K562 (cell line): ENCODE measurements around the gene HTR3C. TPM values are rescaled to one million over a fixed set of nuclear protein-coding genes. Genes with fewer than 3 reads are reported as not detected.

Source experiments
- ARID1B ChIP-seq: fragments of 450-650 bp; IDR thresholded peaks from 2 replicates; pipeline ENCODE4 v1.6.1; 2016; ENCODE audit warnings: antibody characterized with exemption, mild to moderate bottlenecking, inconsistent platforms
- CAMTA2 ChIP-seq: fragments of 250-450 bp; sonication (Bioruptor Pico); conservative IDR thresholded peaks from 2 replicates; pipeline ENCODE4 v1.5.1; 2022
- COPS2 ChIP-seq: fragments of 450-650 bp; conservative IDR thresholded peaks from 2 replicates; pipeline ENCODE4 v1.6.1; 2016; ENCODE audit warnings: mild to moderate bottlenecking, moderate library complexity
- CREM ChIP-seq: IDR thresholded peaks from 2 replicates; pipeline ENCODE4 v1.6.1; 2014; ENCODE audit warnings: antibody characterized with exemption, low read depth
- FOS ChIP-seq: IDR thresholded peaks from 3 replicates; pipeline ENCODE4 v1.6.1; 2011; ENCODE audit not compliant: insufficient read length; ENCODE audit errors: extremely low read depth
- FOSL1 ChIP-seq: fragments of 200-800 bp; sonication (Bioruptor generic); conservative IDR thresholded peaks from 2 replicates; pipeline ENCODE4 v1.6.1; 2016; ENCODE audit warnings: missing genetic modification characterization, missing compliant biosample characterization
- FOXM1 ChIP-seq, 2 experiments: fragments of 450-650 bp in 1 of 2; sonication (generic) in 1 of 2; formaldehyde crosslinking in 1 of 2; IDR thresholded peaks; 2 replicates each; pipeline versions ENCODE4 v1.6.1 to v1.9.0; 2017 to 2022; ENCODE audit warnings: low read depth in 2 of 2, mild to moderate bottlenecking in 2 of 2, missing genetic modification reagents in 1 of 2, moderate library complexity in 1 of 2
- GABPB2 ChIP-seq: fragments of 250-450 bp; sonication (Bioruptor Pico); conservative IDR thresholded peaks from 2 replicates; pipeline ENCODE4 v1.5.1; 2021; ENCODE audit warnings: mild to moderate bottlenecking
- GTF2F1 ChIP-seq: IDR thresholded peaks from 2 replicates; pipeline ENCODE4 v1.6.1; 2011; ENCODE audit warnings: low read depth, low read length, improper control_type of control experiment
- HBP1 ChIP-seq: fragments of 450-650 bp; formaldehyde crosslinking; IDR thresholded peaks from 2 replicates; pipeline ENCODE4 v1.4.0; 2022; ENCODE audit warnings: missing genetic modification characterization
- MAZ ChIP-seq, 2 experiments: fragments of 450-650 bp in 1 of 2; sonication (generic) in 1 of 2; formaldehyde crosslinking; IDR thresholded peaks in 1 of 2; conservative IDR thresholded peaks in 1 of 2; 2 replicates each; pipeline versions ENCODE4 v1.4.0 to v1.5.0; 2020; ENCODE audit warnings: mild to moderate bottlenecking in 1 of 2, missing genetic modification reagents in 1 of 2
- MEF2D ChIP-seq: conservative IDR thresholded peaks from 2 replicates; pipeline ENCODE4 v1.6.1; 2016; ENCODE audit warnings: low read depth, missing genetic modification characterization, missing compliant biosample characterization
- NFRKB ChIP-seq: fragments of 450-650 bp; IDR thresholded peaks from 2 replicates; pipeline ENCODE4 v1.6.1; 2016; ENCODE audit warnings: low read depth
- OTX1 ChIP-seq: fragments of 450-650 bp; formaldehyde crosslinking; IDR thresholded peaks from 2 replicates; pipeline ENCODE4 v1.4.0; 2022; ENCODE audit warnings: mild to moderate bottlenecking
- PRMT5 ChIP-seq: sonication (generic); formaldehyde crosslinking; IDR thresholded peaks from 2 replicates; pipeline ENCODE4 v1.5.0; 2020; ENCODE audit warnings: missing genetic modification reagents
- SOX6 ChIP-seq: fragments of 450-650 bp; IDR thresholded peaks from 2 replicates; pipeline ENCODE4 v1.6.1; 2014; ENCODE audit warnings: mild to moderate bottlenecking
- SP1 ChIP-seq: sonication (generic); formaldehyde crosslinking; IDR thresholded peaks from 2 replicates; pipeline ENCODE4 v1.8.1; 2022; ENCODE audit warnings: mild to moderate bottlenecking, missing genetic modification reagents
- STAT6 ChIP-seq: sonication (generic); formaldehyde crosslinking; IDR thresholded peaks from 2 replicates; pipeline ENCODE4 v1.8.1; 2023; ENCODE audit warnings: mild to moderate bottlenecking, missing genetic modification reagents
- TBP ChIP-seq: optimal IDR thresholded peaks from 2 replicates; pipeline ENCODE3; 2011; ENCODE audit warnings: low read depth, low read length, improper control_type of control experiment
- TRIM24 ChIP-seq, 2 experiments: fragments of 450-650 bp; IDR thresholded peaks; 2 replicates each; pipeline ENCODE4 v1.6.1; 2016
- XRCC5 ChIP-seq: fragments of 200-400 bp; formaldehyde crosslinking; IDR thresholded peaks from 2 replicates; pipeline ENCODE4 v1.6.1; 2017; ENCODE audit warnings: low read depth, mild to moderate bottlenecking, low read length
- ZNF274 ChIP-seq: IDR thresholded peaks from 2 replicates; pipeline ENCODE4 v1.6.1; 2011; ENCODE audit warnings: low read depth, mild to moderate bottlenecking, low read length, moderate library complexity, borderline replicate concordance
- ZNF592 ChIP-seq: fragments of 450-650 bp; IDR thresholded peaks from 2 replicates; pipeline ENCODE4 v1.6.1; 2017; ENCODE audit warnings: antibody characterized with exemption, mild to moderate bottlenecking
- ZNF780A ChIP-seq: fragments of 250-450 bp; sonication (Bioruptor Pico); IDR thresholded peaks from 2 replicates; pipeline ENCODE4 v1.5.0; 2021; ENCODE audit warnings: mild to moderate bottlenecking
- polyA plus RNA-seq, 8 experiments: library from polyadenylated mRNA; depleted of rRNA in 4 of 8; stranded (reverse) in 5 of 8; unstranded in 3 of 8; fragments of >200 nt; fragmentation: Nextera tagmentation in 2 of 8; fragmentation: Illumina TruSeq in 1 of 8; extraction: Ambion mirVana in 2 of 8; extraction: Trizol in 1 of 8; gene quantifications; 2 replicates each; pipeline versions ENCODE4 v1.2.1 to v1.2.3, GENCODE V29; 2011 to 2014; ENCODE audit warnings: inconsistent platforms in 1 of 8, missing spikeins in 1 of 8
- total RNA-seq, 7 experiments: library from RNA; depleted of rRNA in 6 of 7; stranded (reverse); fragments of >200 nt in 6 of 7; fragmentation: Illumina TruSeq in 2 of 7; extraction: Trizol in 2 of 7; gene quantifications; 2 replicates each; pipeline versions ENCODE4 v1.2.1 to v1.2.3, GENCODE V29; 2011 to 2021; ENCODE audit warnings: low replicate concordance in 1 of 7

The HTR3C gene
- total and polyA plus RNA-seq, 9 of the 15 experiments (the other 6 are each of a cell fraction or from before 2014, with no cell fraction given), result 0.04 to 0.06 TPM; not detected in 7

- no peak for TF ChIP-seq STAT6 (CRISPR knock-in tag)
- no peak for TF ChIP-seq SP1 (CRISPR knock-in tag)
- TF ChIP-seq NFRKB, result no peak
- no peak for TF ChIP-seq HBP1 (CRISPR knock-in tag)
- TF ChIP-seq SOX6, result peak; percentile 76
- no peak for TF ChIP-seq GTF2F1
- no peak for TF ChIP-seq CAMTA2 (CRISPR knock-in tag)
- TF ChIP-seq OTX1, result no peak
- no peak for TF ChIP-seq PRMT5 (CRISPR knock-in tag)
- no peak for TF ChIP-seq ZNF274
- TF ChIP-seq GABPB2 (CRISPR knock-in tag), result no peak
- TF ChIP-seq ZNF592, result no peak
- peak; percentile 84 for TF ChIP-seq ARID1B
- peak; percentile 98 for TF ChIP-seq FOSL1 (tag)
- no peak for TF ChIP-seq TBP
- peak; percentile 70 for TF ChIP-seq FOS
- no peak for TF ChIP-seq ZNF780A
- TF ChIP-seq MEF2D (tag), result no peak
- peak; percentile 94 to 96 for TF ChIP-seq TRIM24 (IDR thresholded peaks at IDR 0.05)
- TF ChIP-seq FOXM1 (IDR thresholded peaks at IDR 0.05; ENCODE audit: low read depth), result no peak
- no peak for TF ChIP-seq FOXM1 (CRISPR knock-in tag; IDR thresholded peaks at IDR 0.05; ENCODE audit: low read depth)
- no peak for TF ChIP-seq COPS2
- TF ChIP-seq MAZ (CRISPR knock-in tag; conservative IDR thresholded peaks at IDR 0.05 in 1 of 2, IDR thresholded peaks at IDR 0.05 in 1 of 2), result 0 out of 4 replicates have a peak, but pooled peaks of 1 of the 2 experiments have one; percentile 19
- 0 out of 2 replicates have a peak, but pooled peaks have one; percentile 15 for TF ChIP-seq CREM
- no peak for TF ChIP-seq XRCC5
These were observed 32.6 kb downstream of the HTR3C start (continued) for GRCh38 chr3:184085389-184085852.
